PC-3 (cell line): ENCODE results near the gene C13orf42. TPM values are rescaled to one million over a fixed set of nuclear protein-coding genes. Genes with fewer than 3 reads are reported as not detected.

ENCODE experiments used
- ATAC-seq: fragments of 200-7000 bp; cut with Tn5 transposase; 2 replicates; pipeline ENCODE4 v1.9.1; 2020; ENCODE audit warnings: mild to moderate bottlenecking, moderate library complexity
- BruUV-seq: library from RNA; stranded (reverse); fragments of 400-500 nt; replicated peaks from 2 replicates; lab custom pipeline; 2021; lab: Mats Ljungman, UMichigan
- CTCF ChIA-PET: fragments of 300-600 bp; sonication (Branson Sonifier 250); formaldehyde crosslinking; loops from one replicate; lab custom pipeline; 2022; ENCODE audit warnings: antibody characterized with exemption; lab: Charles Lee
- POLR2A ChIA-PET: fragments of 300-600 bp; sonication (Branson Sonifier 250); formaldehyde crosslinking; loops from one replicate; lab custom pipeline; 2022; ENCODE audit warnings: antibody characterized with exemption; ENCODE audit not compliant: unreplicated experiment; lab: Charles Lee
- DNase-seq: peaks from one replicate; pipeline ENCODE4 v3.0.0-alpha.2; 2015
- H2AFZ ChIP-seq: fragments of 300-600 bp; sonication (generic); 2 replicates; pipeline ENCODE4 v1.6.0; 2016; ENCODE audit warnings: antibody characterized with exemption, low read length
- H3F3A ChIP-seq: fragments of 300-600 bp; sonication (generic); one replicate; pipeline ENCODE4 v1.6.0; 2017; ENCODE audit warnings: antibody characterized with exemption, low read length, control low read depth, mild to moderate bottlenecking; ENCODE audit not compliant: unreplicated experiment
- H3K27ac ChIP-seq: fragments of 300-600 bp; sonication (generic); 2 replicates; pipeline ENCODE4 v1.5.1; 2016; ENCODE audit warnings: mild to moderate bottlenecking, low read length
- H3K27me3 ChIP-seq: fragments of 300-600 bp; sonication (generic); 2 replicates; pipeline ENCODE4 v1.6.1; 2016; ENCODE audit warnings: low read length, mixed read lengths
- H3K36me3 ChIP-seq: fragments of 300-600 bp; sonication (generic); 2 replicates; pipeline ENCODE4 v1.6.1; 2016; ENCODE audit warnings: low read depth, mixed run types, low read length, mixed read lengths
- H3K4me1 ChIP-seq: fragments of 300-600 bp; sonication (generic); 2 replicates; pipeline ENCODE4 v1.5.1; 2016; ENCODE audit warnings: low read length; ENCODE audit not compliant: insufficient read depth
- H3K4me2 ChIP-seq: fragments of 300-600 bp; sonication (generic); 2 replicates; pipeline ENCODE4 v1.6.0; 2016; ENCODE audit warnings: low read length
- H3K4me3 ChIP-seq: fragments of 300-600 bp; sonication (generic); 2 replicates; pipeline ENCODE4 v1.5.1; 2016; ENCODE audit warnings: mild to moderate bottlenecking, low read length, mixed read lengths
- H3K79me2 ChIP-seq: fragments of 300-600 bp; sonication (generic); 2 replicates; pipeline ENCODE4 v1.6.1; 2017; ENCODE audit warnings: low read length, mixed read lengths
- H3K9ac ChIP-seq: fragments of 300-600 bp; sonication (generic); 2 replicates; pipeline ENCODE4 v1.6.0; 2016; ENCODE audit warnings: mild to moderate bottlenecking, low read length
- H3K9me2 ChIP-seq: fragments of 300-600 bp; sonication (generic); replicated peaks from 2 replicates; pipeline ENCODE4 v1.6.1; 2016; ENCODE audit warnings: mixed run types, low read length, mixed read lengths
- H3K9me3 ChIP-seq: fragments of 300-600 bp; sonication (generic); 2 replicates; pipeline ENCODE4 v1.6.1; 2016; ENCODE audit warnings: low read length, mixed read lengths
- H4K20me1 ChIP-seq: fragments of 300-600 bp; sonication (generic); 2 replicates; pipeline ENCODE4 v1.6.1; 2016; ENCODE audit warnings: low read length, mixed read lengths
- EZH2 ChIP-seq: fragments of 300-600 bp; sonication (generic); IDR thresholded peaks from one replicate; pipeline ENCODE4 v1.6.1; 2017; ENCODE audit warnings: antibody characterized with exemption, mild to moderate bottlenecking, low read length; ENCODE audit not compliant: unreplicated experiment
- EZH2phosphoT487 ChIP-seq: fragments of 300-600 bp; sonication (generic); IDR thresholded peaks from 2 replicates; pipeline ENCODE4 v1.6.1; 2018; ENCODE audit warnings: mild to moderate bottlenecking, antibody characterized with exemption, low read length, borderline replicate concordance
- intact Hi-C: fragments of 100-400 bp; cut with micrococcal nuclease; formaldehyde crosslinking; loops from 2 replicates; pipeline ENCODE4 v1.9.0; 2023
- total RNA-seq: library from RNA; depleted of rRNA; stranded (reverse); fragments of >200 nt; gene quantifications from 2 replicates; pipeline ENCODE4 v1.2.3, GENCODE V29; 2014
- TF ChIP-seq, protein P1 (sequence below): fragments of 300-600 bp; sonication (generic); conservative IDR thresholded peaks from 2 replicates; pipeline ENCODE4 v1.5.1; 2017; ENCODE audit warnings: antibody characterized with exemption, low read depth, mild to moderate bottlenecking, low read length

Gene C13orf42
- total RNA-seq, 1 experiment from 2014 or later = not detected

DNA sequence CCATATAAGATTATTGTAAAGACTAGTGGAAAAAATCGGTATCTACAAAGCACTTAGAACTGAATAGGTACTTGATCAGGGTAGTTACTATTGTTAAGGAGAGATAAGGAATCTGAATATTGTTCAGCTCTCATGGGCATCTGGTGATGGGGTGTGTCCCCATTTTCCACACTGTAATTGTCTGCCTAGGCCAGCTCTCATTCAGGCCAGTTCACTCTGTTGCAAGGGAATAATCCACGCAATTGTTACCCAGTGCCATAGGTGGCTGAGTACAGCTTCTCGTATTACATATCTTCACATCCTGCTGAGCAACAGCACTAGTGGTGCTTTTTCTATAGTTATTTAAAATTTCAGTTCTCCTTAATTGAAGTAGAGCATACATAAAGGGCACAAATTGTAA lies 45.6 kb upstream of the C13orf42 start:
- no peak for DNase-seq
- Histone ChIP-seq H3K9ac (no peak overlapping the region), H3K4me3 (no peak overlapping the region), H2AFZ (no peak overlapping the region), H3K4me2 (no peak overlapping the region), H3K27me3 (peaks cover under 1% of the 10 kb centered on the region; the same call in 1 of the 2 replicates), H3K79me2 (no peaks in the 10 kb centered on the region), H4K20me1 (no peaks in the 10 kb centered on the region), H3K36me3 (no peaks in the 10 kb centered on the region), H3K9me2 (no peaks in the 10 kb centered on the region; the same call in 1 of the 2 replicates), H3F3A (no peaks in the 10 kb centered on the region), H3K9me3 (no peaks in the 10 kb centered on the region), H3K4me1 (no peaks in the 10 kb centered on the region), H3K27ac (no peak overlapping the region)
- BruUV-seq = no TSS peak
- TF ChIP-seq EZH2 = no peak
- no peak for TF ChIP-seq EZH2phosphoT487
- TF ChIP-seq, protein P1, sequence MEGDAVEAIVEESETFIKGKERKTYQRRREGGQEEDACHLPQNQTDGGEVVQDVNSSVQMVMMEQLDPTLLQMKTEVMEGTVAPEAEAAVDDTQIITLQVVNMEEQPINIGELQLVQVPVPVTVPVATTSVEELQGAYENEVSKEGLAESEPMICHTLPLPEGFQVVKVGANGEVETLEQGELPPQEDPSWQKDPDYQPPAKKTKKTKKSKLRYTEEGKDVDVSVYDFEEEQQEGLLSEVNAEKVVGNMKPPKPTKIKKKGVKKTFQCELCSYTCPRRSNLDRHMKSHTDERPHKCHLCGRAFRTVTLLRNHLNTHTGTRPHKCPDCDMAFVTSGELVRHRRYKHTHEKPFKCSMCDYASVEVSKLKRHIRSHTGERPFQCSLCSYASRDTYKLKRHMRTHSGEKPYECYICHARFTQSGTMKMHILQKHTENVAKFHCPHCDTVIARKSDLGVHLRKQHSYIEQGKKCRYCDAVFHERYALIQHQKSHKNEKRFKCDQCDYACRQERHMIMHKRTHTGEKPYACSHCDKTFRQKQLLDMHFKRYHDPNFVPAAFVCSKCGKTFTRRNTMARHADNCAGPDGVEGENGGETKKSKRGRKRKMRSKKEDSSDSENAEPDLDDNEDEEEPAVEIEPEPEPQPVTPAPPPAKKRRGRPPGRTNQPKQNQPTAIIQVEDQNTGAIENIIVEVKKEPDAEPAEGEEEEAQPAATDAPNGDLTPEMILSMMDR = no peak
- ChIA-PET POLR2A (no interaction called here), CTCF (no interaction called here)
- ATAC-seq = no peak
- intact Hi-C loops = no loop called here

DNA sequence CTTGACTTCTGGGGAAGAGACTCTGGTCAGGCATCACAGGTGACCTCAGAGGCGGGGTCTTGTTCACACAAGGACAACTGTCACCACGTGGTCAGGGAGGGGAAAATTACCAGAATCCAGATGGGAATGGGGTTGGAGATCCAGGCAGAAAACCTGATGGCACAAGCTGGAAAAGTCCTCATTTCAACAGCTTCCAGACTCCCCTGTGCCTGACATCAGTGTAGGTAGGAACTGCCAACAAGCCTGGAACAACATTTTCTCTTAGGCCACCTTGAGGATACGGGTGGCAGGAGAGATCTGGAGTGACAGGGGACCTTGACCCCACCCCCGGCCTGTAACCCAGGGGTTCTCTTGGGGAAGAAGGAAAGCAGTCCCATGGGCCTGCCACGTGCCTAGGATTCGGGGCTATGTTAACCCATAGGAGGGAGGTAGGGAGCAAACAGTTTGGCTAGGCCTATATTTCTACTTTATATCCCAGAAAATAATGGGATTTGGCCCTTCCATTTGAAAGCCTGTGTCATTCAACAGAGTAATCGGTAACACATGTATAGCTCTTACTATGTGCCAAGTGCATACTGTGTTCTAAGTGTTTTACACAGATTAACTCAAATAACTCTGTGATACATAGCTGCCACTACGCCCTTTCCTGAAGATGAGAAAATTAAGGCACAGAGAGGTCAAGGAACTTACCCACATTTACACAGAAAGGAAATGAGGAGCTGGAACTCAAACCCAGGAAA lies 44.9 kb upstream of the C13orf42 start:
- Histone ChIP-seq H3K4me1 (no peaks in the 10 kb centered on the region), H3K9me2 (no peaks in the 10 kb centered on the region; the same call in 1 of the 2 replicates), H2AFZ (no peak overlapping the region), H3K27ac (no peak overlapping the region), H3K9me3 (no peaks in the 10 kb centered on the region), H3F3A (no peaks in the 10 kb centered on the region), H3K9ac (no peak overlapping the region), H3K27me3 (peaks cover 6% of the 10 kb centered on the region; the same call in 1 of the 2 replicates), H3K79me2 (no peaks in the 10 kb centered on the region), H4K20me1 (no peaks in the 10 kb centered on the region), H3K36me3 (no peaks in the 10 kb centered on the region), H3K4me2 (no peak overlapping the region), H3K4me3 (no peak overlapping the region)
- TF ChIP-seq, protein P1 = no peak
- TF ChIP-seq EZH2phosphoT487 = no peak
- TF ChIP-seq EZH2 = no peak
- no peak for ATAC-seq
- ChIA-PET POLR2A (no interaction called here), CTCF (no interaction called here)
- intact Hi-C loops = no loop called here
- BruUV-seq = no TSS peak
- no peak for DNase-seq

DNA sequence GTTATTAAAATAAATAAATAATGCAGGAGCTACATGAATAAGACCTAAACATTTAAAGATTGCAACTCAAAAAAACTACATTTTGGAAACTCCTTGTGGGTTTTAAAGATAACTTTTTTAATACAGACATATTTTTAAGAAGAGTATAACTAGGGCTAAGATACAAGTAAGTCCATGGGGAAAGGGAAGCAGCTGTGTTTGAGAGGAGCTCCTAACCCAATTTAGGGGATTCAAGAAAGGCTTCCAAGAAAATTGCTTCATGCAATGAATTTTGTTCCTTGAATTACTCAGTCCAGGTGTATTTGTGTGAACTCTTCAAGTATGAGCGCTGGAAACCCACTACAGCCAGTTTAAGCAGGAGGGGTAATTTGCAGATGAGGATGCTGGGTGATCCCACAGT lies 44.1 kb upstream of the C13orf42 start:
- H3K4me3 ChIP-seq = no peak overlapping the region
- no peaks in the 10 kb centered on the region for H3K4me1 ChIP-seq
- H3K36me3 ChIP-seq = no peaks in the 10 kb centered on the region
- ChIA-PET POLR2A (no interaction called here), CTCF (no interaction called here)
- BruUV-seq = no TSS peak
- intact Hi-C loops = no loop called here
- H3K27me3 ChIP-seq = peaks cover 14% of the 10 kb centered on the region
- TF ChIP-seq EZH2phosphoT487 (no peak), EZH2 (no peak)
- TF ChIP-seq, protein P1 = no peak
- H3F3A ChIP-seq = no peaks in the 10 kb centered on the region
- no peak overlapping the region for H3K27ac ChIP-seq
- DNase-seq = no peak
- H3K9ac ChIP-seq = no peak overlapping the region
- no peaks in the 10 kb centered on the region for H3K9me3 ChIP-seq
- H3K79me2 ChIP-seq = no peaks in the 10 kb centered on the region
- ATAC-seq = no peak
- no peak overlapping the region for H3K4me2 ChIP-seq
- H3K9me2 ChIP-seq = no peaks in the 10 kb centered on the region; the same call in 1 of the 2 replicates
- H4K20me1 ChIP-seq = no peaks in the 10 kb centered on the region
- H2AFZ ChIP-seq = no peak overlapping the region
